Parathyroid adenoma (tissue), 2 donors: Measurements from ENCODE around the gene WFDC5.

Experiments
- H2AFZ ChIP-seq: fragments of 300-600 bp; sonication (generic); one replicate; pipeline ENCODE4 v1.7.0; 2017; ENCODE audit warnings: antibody characterized with exemption, mild to moderate bottlenecking
- H3K27ac ChIP-seq: fragments of 300-600 bp; sonication (generic); one replicate; pipeline ENCODE4 v1.7.0; 2017
- H3K27me3 ChIP-seq: fragments of 300-600 bp; sonication (generic); one replicate; pipeline ENCODE4 v1.7.0; 2017; ENCODE audit warnings: low read length; ENCODE audit not compliant: control insufficient read depth, insufficient read depth
- H3K36me3 ChIP-seq: fragments of 300-600 bp; sonication (generic); one replicate; pipeline ENCODE4 v1.7.0; 2017; ENCODE audit warnings: low read length; ENCODE audit not compliant: control insufficient read depth, insufficient read depth
- H3K4me1 ChIP-seq: fragments of 300-600 bp; sonication (generic); one replicate; pipeline ENCODE4 v1.7.0; 2017; ENCODE audit warnings: control low read depth
- H3K4me2 ChIP-seq: fragments of 300-600 bp; sonication (generic); one replicate; pipeline ENCODE4 v1.7.0; 2017; ENCODE audit warnings: low read length
- H3K4me3 ChIP-seq: fragments of 300-600 bp; sonication (generic); one replicate; pipeline ENCODE4 v1.7.0; 2017; ENCODE audit warnings: low read depth, low read length
- H3K79me2 ChIP-seq: fragments of 300-600 bp; sonication (generic); one replicate; pipeline ENCODE4 v1.7.0; 2017; ENCODE audit warnings: control low read depth
- H3K9ac ChIP-seq: fragments of 300-600 bp; sonication (generic); one replicate; pipeline ENCODE4 v1.7.0; 2017; ENCODE audit warnings: mild to moderate bottlenecking
- H3K9me3 ChIP-seq: fragments of 300-600 bp; sonication (generic); one replicate; pipeline ENCODE4 v1.7.0; 2017; ENCODE audit warnings: low read length; ENCODE audit not compliant: control insufficient read depth
- CTCF ChIP-seq: fragments of 300-600 bp; sonication (generic); IDR thresholded peaks from one replicate; pipeline ENCODE4 v1.7.0; 2017; ENCODE audit warnings: antibody characterized with exemption, mild to moderate bottlenecking
- donor health status: primary hyperparathyroidism.

WFDC5 gene

GRCh38 chr20:45103072-45103471 lies 11.9 kb downstream of the WFDC5 start:
- no peak overlapping the region for H3K27ac ChIP-seq
- no peaks in the 10 kb centered on the region for H3K9me3 ChIP-seq
- H2AFZ ChIP-seq, result no peak overlapping the region
- H3K4me3 ChIP-seq, result no peak overlapping the region
- H3K9ac ChIP-seq, result no peak overlapping the region
- H3K36me3 ChIP-seq, result no peaks in the 10 kb centered on the region
- TF ChIP-seq CTCF, result no peak
- no peaks in the 10 kb centered on the region for H3K79me2 ChIP-seq
- no peaks in the 10 kb centered on the region for H3K27me3 ChIP-seq
- H3K4me1 ChIP-seq, result no peaks in the 10 kb centered on the region
- H3K4me2 ChIP-seq, result no peak overlapping the region

GRCh38 chr20:45101333-45101850 lies 13.6 kb downstream of the WFDC5 start:
- Histone ChIP-seq H3K9ac (no peak overlapping the region), H3K4me3 (no peak overlapping the region), H3K4me2 (no peak overlapping the region), H3K4me1 (no peaks in the 10 kb centered on the region), H3K27ac (no peak overlapping the region), H3K36me3 (no peaks in the 10 kb centered on the region), H3K79me2 (no peaks in the 10 kb centered on the region), H3K27me3 (peaks cover 7% of the 10 kb centered on the region), H2AFZ (peak overlapping the region; percentile 26), H3K9me3 (no peaks in the 10 kb centered on the region)
- TF ChIP-seq CTCF, result no peak

- H3K27me3 ChIP-seq, result peaks cover 7% of the 10 kb centered on the region
- no peaks in the 10 kb centered on the region for H3K9me3 ChIP-seq
- no peaks in the 10 kb centered on the region for H3K79me2 ChIP-seq
- H3K4me2 ChIP-seq, result no peak within 1 kb of the TSS
- H3K4me1 ChIP-seq, result no peaks in the 10 kb centered on the region
- H3K27ac ChIP-seq, result no peak within 1 kb of the TSS
- H3K4me3 ChIP-seq, result no peak within 1 kb of the TSS
- TF ChIP-seq CTCF, result no peak
- no peaks in the 10 kb centered on the region for H3K36me3 ChIP-seq
- H2AFZ ChIP-seq, result peak within 1 kb of the TSS; percentile 26
- H3K9ac ChIP-seq, result no peak within 1 kb of the TSS
Observed at GRCh38 chr20:45100563-45101245, 14.3 kb downstream of the WFDC5 start, which contains the start of gene KCNS1. KCNS1 (minus strand) TSS chr20:45101127; CDS start chr20:45099236, 1,891 bp downstream.

- H3K9ac ChIP-seq, result no peak overlapping the region
- no peak overlapping the region for H3K27ac ChIP-seq
- no peak overlapping the region for H3K4me2 ChIP-seq
- no peaks in the 10 kb centered on the region for H3K9me3 ChIP-seq
- H2AFZ ChIP-seq, result peak overlapping the region; percentile 57
- peaks cover 7% of the 10 kb centered on the region for H3K27me3 ChIP-seq
- H3K79me2 ChIP-seq, result no peaks in the 10 kb centered on the region
- H3K4me1 ChIP-seq, result no peaks in the 10 kb centered on the region
- TF ChIP-seq CTCF, result no peak
- H3K4me3 ChIP-seq, result no peak overlapping the region
- H3K36me3 ChIP-seq, result no peaks in the 10 kb centered on the region
Observed at GRCh38 chr20:45098103-45098773, 16.7 kb downstream of the WFDC5 start.
